Activated CD8-positive, alpha-beta memory T cell treated with anti-CD3 and anti-CD28 coated beads, Interleukin-2, amount 50 U/mL, for 1 hour (primary cell): ENCODE results near the gene CMPK2.
"Not testable (repeated sequence)": the region's sequence is repeated elsewhere in the genome, so short reads cannot be mapped to it uniquely, and the experiment has no call there.

Experiments
- DNase-seq: peaks from one replicate; pipeline ENCODE4 v3.0.0-alpha.2; 2020; ENCODE audit errors: extremely low read depth

The CMPK2 gene

DNA sequence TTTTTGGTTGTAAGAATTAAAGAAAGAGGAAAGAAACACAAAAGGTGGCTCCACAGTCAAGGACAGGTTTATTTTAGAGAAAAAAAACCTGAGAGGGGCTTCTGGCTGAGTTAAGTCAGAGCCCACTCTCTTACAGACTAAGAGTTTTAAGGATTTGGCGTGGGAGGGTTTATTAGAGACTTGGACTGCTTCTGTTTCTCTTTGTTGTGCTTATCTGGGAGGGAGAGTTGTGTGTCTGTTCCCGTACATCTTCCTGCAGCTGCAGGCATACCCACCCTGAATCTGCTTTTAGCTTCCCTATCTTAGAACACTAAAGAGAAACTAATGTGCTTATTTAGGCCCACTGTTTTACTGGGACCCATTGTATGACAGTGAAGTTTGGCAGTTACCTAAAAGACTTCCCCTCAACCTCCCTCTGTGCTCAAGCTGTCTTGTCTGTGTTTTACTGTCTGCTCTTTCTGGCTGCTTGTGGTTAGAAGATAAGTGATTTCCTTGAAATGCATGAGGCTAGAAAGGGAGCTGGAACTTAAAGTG is 14.6 kb upstream of the CMPK2 start:
- no peak for DNase-seq

DNA sequence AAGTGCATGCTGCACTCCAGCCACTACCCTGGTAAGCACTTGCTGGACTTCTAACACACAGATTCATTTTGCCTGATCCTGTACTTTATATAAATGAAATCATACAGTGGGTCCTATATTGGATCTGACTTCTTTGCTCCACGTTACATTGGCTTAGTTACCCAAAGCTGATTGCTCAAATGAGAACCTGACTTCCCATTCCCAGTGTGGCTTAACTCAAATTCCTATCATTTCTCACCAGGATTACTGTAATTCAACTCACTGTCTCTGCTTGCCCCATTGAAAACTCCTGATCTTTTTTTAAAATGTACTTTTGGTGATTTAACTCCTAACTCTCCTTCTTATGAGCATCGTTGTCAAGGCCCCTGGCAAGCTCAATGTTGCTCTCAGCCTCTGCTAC is 13.3 kb upstream of the CMPK2 start:
- DNase-seq = no peak

DNA sequence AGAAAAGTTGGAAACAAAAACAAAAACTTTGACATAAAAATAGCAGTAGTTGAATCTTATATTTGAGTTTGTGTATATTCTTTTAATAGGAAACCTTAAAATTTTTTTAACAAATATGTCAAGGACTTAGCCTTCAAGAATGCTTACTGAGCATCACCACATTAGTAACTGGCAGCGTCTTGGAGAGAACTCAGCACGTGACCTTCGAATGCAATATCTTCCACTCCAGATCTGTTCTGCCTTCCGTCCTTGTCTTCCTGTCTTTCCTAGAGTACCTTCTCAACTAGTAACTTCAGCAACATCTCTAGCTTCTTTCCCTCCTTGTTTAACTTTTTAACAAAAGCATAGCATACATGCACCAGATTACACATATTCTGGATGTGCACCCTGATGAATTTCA is 12.8 kb upstream of the CMPK2 start:
- DNase-seq = no peak

DNA sequence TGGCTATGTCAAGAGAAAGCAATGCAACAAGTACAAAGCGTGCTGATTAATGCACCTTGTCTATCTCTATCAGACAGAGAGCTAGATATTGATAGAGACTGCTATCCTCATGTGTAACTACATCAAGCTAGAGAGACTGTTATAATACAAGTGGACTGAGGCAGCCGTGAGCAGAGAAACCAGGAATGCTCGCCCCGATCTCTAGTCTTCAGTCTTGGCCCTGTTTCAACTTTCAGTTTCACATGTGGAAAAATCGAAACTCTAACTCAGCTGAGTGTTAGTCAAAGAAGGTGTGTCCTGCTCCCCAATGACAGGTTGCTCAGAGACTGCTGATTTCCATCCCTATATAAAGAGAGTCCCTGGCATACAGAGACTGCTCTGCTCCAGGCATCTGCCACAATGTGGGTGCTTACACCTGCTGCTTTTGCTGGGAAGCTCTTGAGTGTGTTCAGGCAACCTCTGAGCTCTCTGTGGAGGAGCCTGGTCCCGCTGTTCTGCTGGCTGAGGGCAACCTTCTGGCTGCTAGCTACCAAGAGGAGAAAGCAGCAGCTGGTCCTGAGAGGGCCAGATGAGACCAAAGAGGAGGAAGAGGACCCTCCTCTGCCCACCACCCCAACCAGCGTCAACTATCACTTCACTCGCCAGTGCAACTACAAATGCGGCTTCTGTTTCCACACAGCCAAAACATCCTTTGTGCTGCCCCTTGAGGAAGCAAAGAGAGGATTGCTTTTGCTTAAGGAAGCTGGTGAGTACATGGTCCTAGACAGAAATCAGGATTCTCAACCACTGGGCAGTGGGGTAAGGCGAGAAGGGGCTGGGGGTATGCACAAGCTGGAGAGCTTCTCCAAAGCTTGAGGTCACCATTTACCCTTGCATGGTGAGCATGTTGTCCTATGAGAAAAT is 11.9 kb upstream of the CMPK2 start, which contains the start of gene RSAD2:
RSAD2 (plus strand) TSS at position 376 of the 903 bp plus-strand sequence; CDS start at position 400, 24 bp downstream.
- DNase-seq = no peak

DNA sequence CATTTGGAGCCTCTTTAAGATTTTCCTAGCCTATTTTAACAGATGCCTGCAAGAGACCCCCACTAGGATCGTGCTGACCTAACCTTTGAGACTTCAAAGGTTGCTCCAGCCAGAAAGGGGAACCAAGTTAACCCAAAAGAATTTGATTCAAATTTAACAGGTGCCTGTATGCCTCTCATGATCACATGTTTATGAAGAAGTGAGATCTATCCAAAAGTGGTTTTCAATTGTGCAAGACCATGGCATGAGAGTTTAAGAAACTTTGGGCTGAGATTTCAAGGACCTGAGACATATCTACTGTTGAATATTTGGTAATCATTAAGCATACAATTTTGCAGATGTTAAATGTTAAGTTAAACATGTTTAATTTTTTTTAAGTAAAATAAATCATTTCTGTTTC is 10.6 kb upstream of the CMPK2 start:
- DNase-seq = no peak

DNA sequence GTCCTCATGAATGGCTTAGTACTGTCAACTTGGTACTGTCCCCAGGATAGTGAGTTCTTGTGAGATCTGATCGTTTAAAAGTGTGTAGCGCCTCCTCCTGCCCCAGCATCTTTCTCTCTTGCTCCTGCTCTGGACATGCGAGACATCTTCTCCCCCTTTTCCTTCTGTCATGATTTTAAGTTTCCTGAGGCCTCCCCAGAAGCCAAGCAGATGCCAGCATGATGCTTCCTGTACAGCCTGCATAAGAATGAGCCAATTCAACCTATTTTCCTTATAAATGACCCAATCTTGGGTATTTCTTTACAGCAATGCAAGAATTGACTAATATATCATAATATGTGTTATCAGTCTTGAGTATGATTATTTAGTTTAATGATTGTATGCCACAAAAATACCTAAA is 8.3 kb upstream of the CMPK2 start:
- DNase-seq = no peak

DNA sequence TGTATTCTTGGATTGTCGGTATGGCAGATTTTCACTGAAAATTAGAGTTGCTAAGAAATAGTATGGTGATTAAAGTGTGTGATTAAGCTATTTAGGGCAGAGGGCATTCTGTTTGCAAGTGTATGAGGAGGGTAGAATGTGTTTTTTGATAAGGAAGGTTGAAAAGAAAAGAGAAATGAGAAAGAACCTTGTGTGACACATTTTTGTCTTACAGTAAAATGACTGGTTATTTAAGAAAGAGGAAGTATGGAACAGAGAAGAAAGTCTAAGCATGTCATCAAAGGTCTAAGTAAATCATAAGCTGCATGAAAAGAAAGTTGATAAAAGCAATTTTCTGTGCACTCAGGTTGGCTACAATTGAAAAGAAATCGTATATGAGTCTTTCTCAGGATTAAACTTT is 6.7 kb upstream of the CMPK2 start:
- no peak for DNase-seq

DNA sequence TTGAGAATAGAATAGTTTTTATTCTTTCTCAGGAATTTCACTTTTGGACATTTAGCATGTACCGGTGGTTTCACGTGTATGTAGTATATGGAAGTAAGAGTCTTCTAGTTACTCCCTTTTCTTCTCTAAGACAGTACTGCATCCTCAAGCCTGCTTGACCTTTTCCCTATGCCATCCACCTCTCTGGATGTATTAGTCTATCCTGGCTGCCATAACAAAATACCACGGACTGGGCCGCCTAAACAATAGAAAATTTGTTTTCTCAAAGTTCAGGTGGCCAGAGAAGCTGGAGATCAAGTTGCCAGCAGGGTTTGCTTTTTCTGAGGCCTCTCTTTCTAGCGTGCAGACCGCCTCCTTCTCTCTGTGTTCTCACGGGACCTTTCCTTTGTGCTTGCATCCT is 1.3 kb upstream of the CMPK2 start:
- DNase-seq = no peak

DNA sequence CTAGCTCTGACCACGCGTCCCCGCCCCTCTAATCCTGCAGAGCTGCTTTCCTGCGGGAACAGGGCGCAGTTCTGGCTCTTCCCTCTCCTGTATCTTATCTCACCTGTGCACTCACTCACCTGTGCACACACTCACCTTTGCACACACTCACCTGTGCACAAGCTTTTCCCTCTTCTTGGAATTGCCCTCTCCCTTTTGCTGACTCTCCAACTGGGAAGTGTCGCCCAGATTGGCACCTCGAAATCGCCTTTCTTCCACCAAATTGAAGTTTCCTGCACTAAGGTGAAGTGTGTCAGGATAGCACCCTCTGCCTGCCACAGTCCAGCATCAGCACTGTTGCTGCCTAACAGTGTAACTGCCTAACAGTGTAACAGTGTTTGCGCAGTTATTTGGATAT is 566 bp upstream of the CMPK2 start:
- DNase-seq = no peak

DNA sequence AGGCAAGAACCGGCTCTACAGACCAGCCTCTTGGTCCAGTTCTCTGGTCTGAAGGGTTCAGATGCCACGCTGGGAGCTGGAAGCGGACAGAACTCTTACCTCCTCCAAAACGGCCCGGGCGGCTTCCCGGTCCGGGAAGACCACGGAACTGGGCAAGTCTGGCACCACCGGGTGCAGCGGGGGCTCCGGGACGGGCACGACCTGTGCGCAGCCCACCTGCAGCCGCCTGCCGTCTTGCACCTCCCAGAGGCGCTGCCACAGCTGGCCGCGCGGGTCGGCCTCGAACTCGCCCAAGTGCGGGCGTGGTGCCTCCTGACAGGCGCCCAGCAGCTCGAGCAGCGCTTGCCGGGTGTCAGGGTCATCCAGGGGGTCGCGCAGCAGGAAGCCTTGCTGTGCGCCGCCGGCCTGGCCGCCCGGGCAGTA is 773 bp downstream of the CMPK2 start:
- no peak for DNase-seq

DNA sequence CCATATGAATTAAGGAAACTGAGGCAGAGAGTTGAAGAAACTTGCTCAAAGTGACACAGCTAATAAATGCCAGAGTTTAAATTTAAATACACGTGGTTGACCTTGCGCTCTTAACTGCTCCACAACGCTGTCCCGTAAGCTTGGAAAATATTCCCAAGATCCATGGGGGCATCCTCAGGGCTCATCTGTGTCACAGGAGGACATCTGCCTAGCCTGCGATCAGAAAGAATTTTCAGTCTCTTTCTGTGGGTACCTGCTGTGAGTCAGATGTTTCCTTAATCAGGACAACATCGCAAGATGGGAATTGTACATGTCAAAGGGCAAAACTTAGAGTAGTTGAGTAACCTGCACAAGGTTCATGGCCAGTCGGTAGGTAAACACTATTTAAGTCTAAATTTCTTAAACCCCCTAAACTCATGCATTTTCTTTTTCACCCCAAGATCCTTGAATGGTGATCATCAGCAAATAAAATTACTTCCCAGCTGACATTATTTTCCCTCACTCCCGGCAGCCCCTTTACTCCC is 1.4 kb downstream of the CMPK2 start:
- no peak for DNase-seq

DNA sequence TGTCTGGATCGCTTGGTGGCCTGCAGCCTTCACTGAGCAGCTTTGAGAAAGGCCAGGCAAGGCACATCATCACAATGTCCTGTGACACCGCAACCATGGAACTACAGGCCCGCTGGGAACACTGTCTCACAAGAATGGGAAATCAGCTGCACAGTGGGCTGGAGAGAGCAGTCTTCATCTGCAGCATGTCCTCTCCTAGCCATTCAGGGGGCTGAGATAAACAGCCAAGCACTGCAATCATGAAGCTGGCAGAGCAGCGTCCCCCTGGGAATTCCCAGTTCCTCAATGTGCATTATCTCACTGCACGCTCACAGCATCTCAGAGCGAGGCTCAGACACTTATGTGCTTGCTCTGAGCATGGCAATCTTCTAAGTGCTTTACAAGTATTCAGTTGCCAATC is 1.9 kb downstream of the CMPK2 start:
- no peak for DNase-seq

DNA sequence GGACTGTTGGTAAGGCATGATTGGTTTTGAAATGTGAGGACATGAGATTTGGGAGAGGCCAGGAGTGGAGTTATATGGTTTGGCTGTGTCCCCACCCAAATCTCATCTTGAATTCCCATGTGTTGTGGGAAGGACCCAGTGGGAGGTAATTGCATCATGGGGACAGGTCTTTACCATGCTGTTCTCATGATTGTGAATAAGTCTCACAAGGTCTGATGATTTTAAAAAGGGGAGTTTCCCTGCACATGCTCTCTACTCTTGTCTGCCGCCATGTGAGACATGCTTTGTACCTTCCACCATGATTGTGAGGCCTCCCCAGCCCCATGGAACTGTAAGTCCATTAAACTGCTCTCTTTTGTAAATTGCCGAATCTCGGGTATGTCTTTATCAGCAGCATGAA is 5.4 kb downstream of the CMPK2 start:
- DNase-seq = no peak

DNA sequence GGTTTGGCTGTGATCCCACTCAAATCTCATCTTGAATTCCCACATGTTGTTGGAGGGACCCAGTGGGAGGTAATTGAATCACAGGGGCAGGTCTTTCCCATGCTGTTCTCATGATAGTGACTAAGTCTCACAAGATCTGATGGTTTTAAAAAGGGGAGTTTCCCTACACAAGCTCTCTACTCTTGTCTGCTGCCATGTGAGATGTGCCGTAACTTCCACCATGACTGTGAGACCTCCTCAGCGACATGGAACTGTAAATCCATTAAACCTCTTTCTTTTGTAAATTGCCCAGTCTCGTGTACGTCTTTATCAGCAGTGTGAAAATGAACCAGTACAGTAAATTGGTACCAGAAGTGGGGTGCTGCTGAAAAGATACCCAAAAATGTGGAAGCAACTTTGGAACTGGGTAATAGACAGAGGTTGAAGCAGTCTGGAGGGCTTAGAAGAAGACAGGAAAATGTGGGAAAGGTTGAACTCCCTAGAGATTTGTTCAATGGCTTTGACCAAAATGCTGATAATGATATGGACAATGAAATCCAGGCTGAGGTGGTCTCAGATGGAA is 7.2 kb downstream of the CMPK2 start:
- not testable (repeated sequence) for DNase-seq

DNA sequence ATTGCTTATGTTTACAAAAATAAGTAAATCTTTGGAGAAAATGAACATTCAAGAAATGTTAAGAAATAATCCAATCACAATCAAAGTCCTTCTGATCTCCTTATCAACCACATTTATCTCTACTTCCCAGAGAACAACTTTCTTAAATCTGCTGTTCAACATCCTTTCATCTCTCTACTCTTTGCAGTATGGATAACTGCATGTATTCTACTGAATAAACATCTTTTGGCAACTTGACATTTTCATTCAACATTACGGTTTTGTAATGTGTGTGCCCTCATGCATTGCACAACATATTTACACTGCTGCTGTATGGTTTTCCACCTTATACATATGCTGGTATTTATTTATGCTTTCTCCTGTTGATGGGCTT is 9.2 kb downstream of the CMPK2 start:
- DNase-seq = no peak

DNA sequence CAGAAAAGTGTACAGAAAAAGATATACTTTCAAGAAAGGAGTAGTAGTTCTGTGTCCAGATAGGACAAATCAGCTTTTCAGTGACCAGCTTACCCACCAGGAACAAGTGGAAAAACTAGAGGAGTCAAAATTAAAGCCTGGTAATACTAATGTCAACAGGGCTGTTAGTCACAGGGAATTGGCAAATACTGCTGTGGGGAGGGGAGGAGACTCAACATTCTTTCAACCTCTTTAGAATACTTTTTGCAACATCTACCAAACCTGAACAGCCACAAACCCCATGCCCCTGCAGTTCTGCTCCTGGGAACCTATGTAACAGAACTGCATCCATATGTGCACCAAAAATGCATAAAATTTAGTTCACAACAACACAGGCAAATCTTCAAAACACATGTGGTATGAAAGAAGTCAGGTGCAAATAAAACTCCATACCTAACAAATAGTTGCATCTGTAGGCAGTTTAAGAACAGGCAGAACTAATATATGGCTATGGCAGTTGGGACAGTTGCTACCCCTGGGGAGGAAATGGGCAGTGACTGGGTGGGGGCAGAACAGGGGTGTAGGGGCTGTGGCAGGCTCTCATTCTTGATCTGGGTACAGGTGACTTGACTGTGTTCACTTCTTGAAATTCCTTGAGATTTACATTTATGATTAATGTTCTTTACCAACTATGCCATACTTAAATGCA is 9.7 kb downstream of the CMPK2 start:
- no peak for DNase-seq

DNA sequence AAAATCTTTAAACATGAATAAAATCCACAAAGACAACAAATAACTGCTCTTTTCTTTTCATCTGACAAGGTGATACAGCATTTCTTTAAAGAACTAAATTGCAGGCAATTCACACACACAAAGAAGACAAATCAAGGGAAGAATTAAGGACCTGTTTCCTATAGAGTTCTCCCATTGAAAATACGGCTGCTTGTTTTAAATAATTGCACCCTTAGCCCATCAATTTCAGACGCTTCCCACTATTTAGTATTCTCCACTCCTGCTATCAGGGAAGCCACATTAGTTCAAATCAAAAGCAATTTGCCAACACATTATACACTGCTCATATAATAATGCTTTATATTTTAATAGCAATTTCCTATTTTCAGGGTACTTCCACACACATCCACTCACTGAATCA is 11.3 kb downstream of the CMPK2 start:
- DNase-seq = no peak

DNA sequence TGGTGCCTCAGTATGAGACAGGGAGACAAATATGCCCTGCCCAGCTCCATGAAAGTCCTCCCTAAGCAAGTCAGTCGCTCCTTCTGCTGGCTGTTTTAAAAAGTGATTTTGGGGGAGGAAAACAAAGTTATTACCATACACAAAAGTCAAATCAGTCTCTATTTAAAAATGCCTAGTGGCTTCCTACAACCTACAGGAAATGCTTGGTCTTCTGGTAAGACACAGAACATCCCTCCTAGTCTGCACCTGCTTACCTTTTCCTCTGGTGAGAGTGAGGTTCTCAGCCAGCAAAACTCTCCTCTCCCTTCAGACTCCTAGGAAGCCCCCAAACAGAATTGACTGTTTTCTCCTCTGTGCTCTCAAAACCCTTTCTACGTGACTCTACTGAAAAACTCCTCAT is 13.5 kb downstream of the CMPK2 start:
- no peak for DNase-seq

DNA sequence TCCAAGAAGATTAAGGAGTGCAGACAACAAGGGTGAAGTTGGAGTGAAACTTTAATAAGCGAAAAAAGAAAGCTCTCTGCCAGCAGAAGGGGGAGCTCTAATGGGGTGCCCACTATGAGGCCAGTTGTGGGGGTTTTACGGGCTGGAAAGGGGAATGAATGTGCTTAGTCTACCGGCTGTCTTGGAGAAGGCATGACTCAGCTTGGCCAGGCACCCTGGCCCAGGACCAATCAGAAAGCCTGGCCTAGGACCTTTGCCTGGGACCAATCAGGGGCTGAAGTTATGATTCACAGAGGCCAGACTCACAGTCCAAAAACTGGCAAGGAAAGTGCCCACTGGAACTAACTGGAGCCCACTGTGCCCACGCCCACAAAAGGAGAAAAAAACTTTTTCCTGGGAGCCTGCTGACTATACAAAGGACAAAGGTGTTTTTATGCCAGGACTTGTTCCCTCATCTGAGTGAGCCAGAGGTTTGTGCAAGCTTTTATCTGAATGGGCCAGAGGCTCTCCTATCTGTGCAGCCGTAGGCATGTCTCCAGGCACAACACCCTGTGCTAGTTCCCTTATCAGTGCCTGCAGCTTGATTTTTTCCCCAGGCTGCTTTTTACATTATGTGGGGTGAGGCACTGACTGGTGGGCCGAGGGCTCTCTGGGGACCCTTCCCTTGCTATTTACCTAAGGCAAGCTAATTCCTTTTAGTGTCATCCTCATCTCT is 18.6 kb downstream of the CMPK2 start:
- no peak for DNase-seq

DNA sequence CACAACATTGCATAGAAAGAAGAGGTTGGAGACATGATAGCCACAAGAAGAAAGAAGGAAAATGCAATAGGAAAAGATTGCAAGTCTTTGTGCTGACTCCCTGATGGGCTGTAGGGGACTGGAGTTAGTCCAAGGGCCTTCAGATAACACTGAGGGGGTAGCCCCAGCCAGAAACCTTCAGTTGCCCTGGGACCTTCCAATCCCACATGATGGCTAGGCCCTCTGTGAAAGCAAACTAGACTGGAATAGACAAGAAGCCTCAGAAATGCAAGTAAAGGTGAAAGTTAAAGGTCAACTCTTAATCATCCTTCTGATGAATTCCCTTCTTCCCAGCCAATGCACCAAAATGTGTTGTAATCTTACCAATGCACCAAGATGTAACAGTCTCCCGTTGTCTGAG is 19.2 kb downstream of the CMPK2 start:
- DNase-seq = no peak

DNA sequence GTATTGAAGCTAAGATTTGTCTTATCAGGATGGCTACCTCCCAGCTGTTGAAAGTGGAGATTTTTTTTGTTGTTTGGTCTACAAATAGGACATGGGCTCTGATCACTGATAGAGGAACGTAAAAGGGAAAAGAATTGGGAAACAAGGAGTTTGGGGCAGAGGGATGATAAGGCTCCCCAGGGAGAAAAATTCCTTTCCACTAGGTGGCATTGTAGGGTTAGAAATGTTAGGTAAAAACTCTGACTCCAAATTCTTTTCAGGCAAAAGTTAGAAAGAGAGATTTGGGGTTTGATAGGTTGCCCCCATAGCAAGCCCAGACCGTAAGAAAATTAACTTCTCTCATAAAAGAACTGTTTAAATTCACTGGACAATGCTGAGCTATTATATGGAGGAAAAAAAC is 19.8 kb downstream of the CMPK2 start:
- DNase-seq = no peak

DNA sequence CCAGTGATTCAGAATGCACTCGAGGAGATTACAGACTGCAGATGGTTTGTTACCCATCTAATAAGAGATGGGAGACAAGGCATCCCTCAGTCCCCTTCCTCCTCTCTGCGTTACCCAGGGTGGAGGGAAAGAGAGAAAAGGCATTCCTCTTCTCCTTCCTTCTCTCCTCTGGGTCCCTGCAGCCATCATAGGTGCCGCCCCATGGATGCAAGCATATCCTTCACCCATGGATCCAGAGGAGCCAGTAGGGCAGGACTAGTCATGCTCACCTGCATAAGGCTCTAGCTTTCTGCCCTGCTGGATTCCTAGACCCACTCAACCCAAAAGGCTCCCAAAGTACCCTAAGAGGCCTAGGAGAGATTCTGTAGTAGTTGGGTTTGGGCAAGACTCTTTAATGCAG is 20.4 kb downstream of the CMPK2 start:
- DNase-seq = no peak
